Liver (tissue), 9 donors: ENCODE data around the gene ZNF778. TPM values are rescaled to one million over a fixed set of nuclear protein-coding genes. Genes with fewer than 3 reads are reported as not detected.

Experiments used
- DNase-seq: peaks from one replicate; pipeline ENCODE4 v3.0.0-alpha.2; 2017; ENCODE audit warnings: low spot score
- H3K27ac ChIP-seq, 2 donors: one replicate each; pipeline ENCODE4 v1.7.0; 2013; ENCODE audit warnings: inconsistent platforms in 2 of 2, low read length in 2 of 2, control low read depth in 1 of 2, low read depth in 1 of 2, mild to moderate bottlenecking in 1 of 2
- H3K27me3 ChIP-seq, 4 donors: one replicate each; pipeline versions ENCODE4 v1.6.1 to v1.7.0; 2013; ENCODE audit warnings: low read length in 3 of 4, inconsistent platforms in 1 of 4, mild to moderate bottlenecking in 1 of 4, moderate library complexity in 1 of 4; ENCODE audit not compliant: control insufficient read depth in 4 of 4, insufficient read depth in 4 of 4
- H3K36me3 ChIP-seq, 4 donors: one replicate each; pipeline versions ENCODE4 v1.6.1 to v1.7.0; 2013; ENCODE audit warnings: low read length in 3 of 4, mild to moderate bottlenecking in 3 of 4, low read depth in 1 of 4, moderate library complexity in 1 of 4; ENCODE audit not compliant: control insufficient read depth in 4 of 4, insufficient read depth in 3 of 4
- H3K4me1 ChIP-seq, 4 donors: one replicate each; pipeline versions ENCODE4 v1.6.1 to v1.7.0; 2013; ENCODE audit warnings: low read length in 3 of 4, mild to moderate bottlenecking in 3 of 4, moderate library complexity in 1 of 4; ENCODE audit not compliant: control insufficient read depth in 4 of 4, insufficient read depth in 4 of 4
- H3K4me3 ChIP-seq, 3 donors: one replicate each; pipeline versions ENCODE4 v1.6.1 to v1.7.0; 2013; ENCODE audit warnings: low read length in 3 of 3, control low read depth in 1 of 3, low read depth in 1 of 3, mild to moderate bottlenecking in 1 of 3
- H3K9ac ChIP-seq, 2 donors: one replicate each; pipeline ENCODE4 v1.7.0; 2013; ENCODE audit warnings: low read length in 2 of 2, mild to moderate bottlenecking in 2 of 2, moderate library complexity in 2 of 2, control low read depth in 1 of 2, low read depth in 1 of 2
- H3K9me3 ChIP-seq, 4 donors: one replicate each; pipeline versions ENCODE4 v1.6.1 to v1.7.0; 2013; ENCODE audit warnings: low read length in 3 of 4; ENCODE audit not compliant: control insufficient read depth in 4 of 4
- CTCF ChIP-seq: fragments of 150-350 bp; IDR thresholded peaks from 2 replicates; pipeline ENCODE4 v1.5.1; 2017; ENCODE audit warnings: improper control_type of control experiment, low read depth, low read length; ENCODE audit not compliant: missing input control
- HNF4G ChIP-seq: IDR thresholded peaks from 2 replicates; pipeline ENCODE4 v1.6.1; 2016; ENCODE audit warnings: antibody characterized with exemption
- MAX ChIP-seq: IDR thresholded peaks from 2 replicates; pipeline ENCODE4 v1.6.1; 2016; ENCODE audit warnings: antibody characterized with exemption
- RAD21 ChIP-seq, 2 donors: IDR thresholded peaks; 2 replicates each; pipeline ENCODE4 v1.6.1; 2016; ENCODE audit warnings: antibody characterized with exemption in 2 of 2, mild to moderate bottlenecking in 2 of 2
- REST ChIP-seq: IDR thresholded peaks from 2 replicates; pipeline ENCODE4 v1.6.1; 2016; ENCODE audit warnings: antibody characterized with exemption, mild to moderate bottlenecking
- RXRA ChIP-seq, 2 donors: IDR thresholded peaks; 2 replicates each; pipeline ENCODE4 v1.6.1; 2017 to 2018; ENCODE audit warnings: antibody characterized with exemption in 2 of 2, mild to moderate bottlenecking in 1 of 2
- SP1 ChIP-seq: IDR thresholded peaks from 2 replicates; pipeline ENCODE4 v1.6.1; 2018; ENCODE audit warnings: antibody characterized with exemption, mild to moderate bottlenecking
- TAF1 ChIP-seq: conservative IDR thresholded peaks from 2 replicates; pipeline ENCODE4 v1.6.1; 2016; ENCODE audit warnings: antibody characterized with exemption, mild to moderate bottlenecking
- YY1 ChIP-seq: IDR thresholded peaks from 2 replicates; pipeline ENCODE4 v1.6.1; 2016; ENCODE audit warnings: antibody characterized with exemption, mild to moderate bottlenecking
- WGBS: extraction: QIAGEN DNeasy Blood & Tissue Kit; methylation state at CpG from one replicate; pipeline ENCODE4 v1.1.7; 2013; 5-methylcytosine and 5-hydroxymethylcytosine counted together
- polyA plus RNA-seq, 2 donors: library from polyadenylated mRNA; stranded (reverse) in 1 of 2; unstranded in 1 of 2; fragments of 200-250 nt in 1 of 2; fragments of >200 nt in 1 of 2; fragmentation: Nextera tagmentation in 1 of 2; extraction: Ambion mirVana in 1 of 2; gene quantifications; one replicate each; pipeline versions ENCODE4 v1.2.1 to v1.2.3, GENCODE V29; 2013 to 2015
- total RNA-seq, 2 donors: library from RNA; depleted of rRNA; stranded (reverse); fragments of >200 nt; gene quantifications; one replicate each; pipeline ENCODE4 v1.2.3, GENCODE V29; 2014
- donor health status: healthy.
- donor health status: healthy.
- donor health status: healthy.
- donor health status: healthy.
- donor health status: healthy.

Gene ZNF778
- total and polyA plus RNA-seq, 4 donors = 0.75 to 9.2 (median 4.2) TPM

GRCh38 chr16:89210165-89210903 lies 7.2 kb upstream of the ZNF778 start:
- Histone ChIP-seq H3K27me3 (no peaks in the 10 kb centered on the region), H3K9ac (no peak overlapping the region), H3K36me3 (no peaks in the 10 kb centered on the region), H3K4me3 (no peak overlapping the region), H3K9me3 (no peaks in the 10 kb centered on the region), H3K27ac (no peak overlapping the region), H3K4me1 (peaks cover 0 to 2% (median under 1%) of the 10 kb centered on the region in 4 donors)
- WGBS = 84% methylated on average over 11 of the region's 11 CpGs
- no peak for DNase-seq
- TF ChIP-seq HNF4G (no peak), REST (no peak), SP1 (no peak), RXRA (IDR thresholded peaks at IDR 0.05) (no peak), CTCF (no peak)

GRCh38 chr16:89210904-89211515 lies 6.5 kb upstream of the ZNF778 start:
- H3K9ac ChIP-seq = no peak overlapping the region
- H3K4me1 ChIP-seq = peaks cover 0 to 8% (median 4%) of the 10 kb centered on the region in 4 donors
- no peak overlapping the region for H3K27ac ChIP-seq
- H3K27me3 ChIP-seq = no peaks in the 10 kb centered on the region
- H3K4me3 ChIP-seq = no peak overlapping the region
- 71% methylated on average over 15 of the region's 15 CpGs for WGBS
- no peaks in the 10 kb centered on the region for H3K9me3 ChIP-seq
- no peak for DNase-seq
- no peaks in the 10 kb centered on the region for H3K36me3 ChIP-seq
- no peak for TF ChIP-seq MAX
- no peak for TF ChIP-seq YY1
- no peak for TF ChIP-seq RXRA (IDR thresholded peaks at IDR 0.05)
- TF ChIP-seq TAF1 = no peak
- no peak for TF ChIP-seq RAD21 (IDR thresholded peaks at IDR 0.05)
